ENCODE data around the gene ARHGEF17. TPM values are rescaled to one million over a fixed set of nuclear protein-coding genes. Genes with fewer than 3 reads are reported as not detected.

The ARHGEF17 gene
- total and polyA plus RNA-seq, 2 of the 13 experiments (the other 11 are each of a cell fraction or from before 2014, with no cell fraction given), result 10.7 to 28.8 TPM

DNA sequence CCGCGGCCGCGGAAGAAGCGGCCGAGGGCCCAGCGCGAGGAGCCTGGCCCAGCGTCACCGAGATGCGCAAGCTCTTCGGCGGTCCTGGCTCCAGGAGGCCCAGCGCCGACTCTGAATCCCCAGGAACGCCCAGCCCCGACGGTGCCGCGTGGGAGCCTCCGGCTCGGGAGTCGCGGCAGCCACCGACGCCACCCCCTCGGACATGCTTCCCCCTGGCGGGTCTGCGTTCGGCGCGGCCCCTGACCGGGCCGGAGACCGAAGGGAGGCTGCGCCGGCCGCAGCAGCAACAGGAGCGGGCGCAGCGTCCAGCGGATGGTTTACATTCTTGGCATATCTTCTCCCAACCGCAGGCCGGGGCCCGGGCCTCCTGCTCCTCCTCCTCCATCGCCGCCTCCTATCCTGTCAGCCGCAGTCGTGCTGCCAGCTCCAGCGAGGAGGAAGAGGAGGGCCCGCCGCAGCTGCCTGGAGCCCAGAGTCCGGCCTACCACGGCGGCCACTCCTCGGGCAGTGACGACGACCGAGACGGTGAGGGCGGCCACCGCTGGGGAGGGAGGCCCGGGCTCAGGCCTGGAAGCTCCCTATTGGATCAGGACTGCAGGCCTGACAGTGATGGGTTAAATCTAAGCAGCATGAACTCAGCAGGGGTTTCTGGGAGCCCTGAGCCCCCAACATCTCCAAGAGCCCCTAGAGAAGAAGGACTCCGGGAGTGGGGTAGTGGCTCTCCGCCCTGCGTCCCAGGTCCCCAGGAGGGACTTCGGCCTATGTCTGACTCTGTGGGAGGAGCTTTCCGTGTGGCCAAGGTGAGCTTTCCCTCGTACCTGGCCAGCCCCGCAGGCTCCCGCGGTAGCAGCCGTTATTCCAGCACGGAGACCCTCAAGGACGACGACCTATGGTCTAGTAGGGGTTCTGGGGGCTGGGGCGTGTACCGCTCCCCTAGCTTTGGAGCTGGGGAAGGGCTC is 1.2 kb downstream of the ARHGEF17 start (continued):
- TF ChIP-seq, protein P1, sequence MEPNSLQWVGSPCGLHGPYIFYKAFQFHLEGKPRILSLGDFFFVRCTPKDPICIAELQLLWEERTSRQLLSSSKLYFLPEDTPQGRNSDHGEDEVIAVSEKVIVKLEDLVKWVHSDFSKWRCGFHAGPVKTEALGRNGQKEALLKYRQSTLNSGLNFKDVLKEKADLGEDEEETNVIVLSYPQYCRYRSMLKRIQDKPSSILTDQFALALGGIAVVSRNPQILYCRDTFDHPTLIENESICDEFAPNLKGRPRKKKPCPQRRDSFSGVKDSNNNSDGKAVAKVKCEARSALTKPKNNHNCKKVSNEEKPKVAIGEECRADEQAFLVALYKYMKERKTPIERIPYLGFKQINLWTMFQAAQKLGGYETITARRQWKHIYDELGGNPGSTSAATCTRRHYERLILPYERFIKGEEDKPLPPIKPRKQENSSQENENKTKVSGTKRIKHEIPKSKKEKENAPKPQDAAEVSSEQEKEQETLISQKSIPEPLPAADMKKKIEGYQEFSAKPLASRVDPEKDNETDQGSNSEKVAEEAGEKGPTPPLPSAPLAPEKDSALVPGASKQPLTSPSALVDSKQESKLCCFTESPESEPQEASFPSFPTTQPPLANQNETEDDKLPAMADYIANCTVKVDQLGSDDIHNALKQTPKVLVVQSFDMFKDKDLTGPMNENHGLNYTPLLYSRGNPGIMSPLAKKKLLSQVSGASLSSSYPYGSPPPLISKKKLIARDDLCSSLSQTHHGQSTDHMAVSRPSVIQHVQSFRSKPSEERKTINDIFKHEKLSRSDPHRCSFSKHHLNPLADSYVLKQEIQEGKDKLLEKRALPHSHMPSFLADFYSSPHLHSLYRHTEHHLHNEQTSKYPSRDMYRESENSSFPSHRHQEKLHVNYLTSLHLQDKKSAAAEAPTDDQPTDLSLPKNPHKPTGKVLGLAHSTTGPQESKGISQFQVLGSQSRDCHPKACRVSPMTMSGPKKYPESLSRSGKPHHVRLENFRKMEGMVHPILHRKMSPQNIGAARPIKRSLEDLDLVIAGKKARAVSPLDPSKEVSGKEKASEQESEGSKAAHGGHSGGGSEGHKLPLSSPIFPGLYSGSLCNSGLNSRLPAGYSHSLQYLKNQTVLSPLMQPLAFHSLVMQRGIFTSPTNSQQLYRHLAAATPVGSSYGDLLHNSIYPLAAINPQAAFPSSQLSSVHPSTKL (CRISPR knock-in tag; IDR thresholded peaks at IDR 0.05), result peak; percentile 74
- TF ChIP-seq ZFP82 (CRISPR knock-in tag; IDR thresholded peaks at IDR 0.05; ENCODE audit: borderline replicate concordance) (no peak), MED13 (CRISPR knock-in tag; IDR thresholded peaks at IDR 0.05) (peak; percentile 71; the same call in 1 of the 2 replicates), ZNF296 (CRISPR knock-in tag; conservative IDR thresholded peaks at IDR 0.05) (no peak), FOXA1 (IDR thresholded peaks at IDR 0.05) (no peak), FOXA1 (CRISPR knock-in tag; IDR thresholded peaks at IDR 0.05) (peak; percentile 14; the same call in 1 of the 2 replicates), NONO (IDR thresholded peaks at IDR 0.05) (no peak), NONO (CRISPR knock-in tag; conservative IDR thresholded peaks at IDR 0.05) (peak; percentile 92), ADNP (CRISPR knock-in tag; IDR thresholded peaks at IDR 0.05) (no peak), BCL3 (CRISPR knock-in tag; IDR thresholded peaks at IDR 0.05) (peak; percentile 76; the same call in 1 of the 2 replicates), RARA (CRISPR knock-in tag; IDR thresholded peaks at IDR 0.05) (peak; percentile 36; the same call in 1 of the 2 replicates), YEATS2 (CRISPR knock-in tag; IDR thresholded peaks at IDR 0.05; ENCODE audit: borderline replicate concordance) (peak; percentile 76; the same call in 1 of the 2 replicates), HNRNPL (IDR thresholded peaks at IDR 0.05; ENCODE audit: low read depth, low read length) (peak; percentile 83), EZH2 (conservative IDR thresholded peaks at IDR 0.05; ENCODE audit: low read depth, low read length) (no peak), TEAD3 (CRISPR knock-in tag; optimal IDR thresholded peaks at IDR 0.05; ENCODE audit: borderline replicate concordance) (peak; percentile 100), KDM5A (IDR thresholded peaks at IDR 0.05; ENCODE audit: borderline replicate concordance, low read length) (no peak), ZBTB20 (CRISPR knock-in tag; IDR thresholded peaks at IDR 0.05; ENCODE audit: borderline replicate concordance, low read depth) (no peak), PTBP1 (IDR thresholded peaks at IDR 0.05; ENCODE audit: low read depth, low read length, poor library complexity, severe bottlenecking) (no peak), SOX5 (CRISPR knock-in tag; IDR thresholded peaks at IDR 0.05; ENCODE audit: borderline replicate concordance) (peak; percentile 69; the same call in 1 of the 2 replicates), REL (CRISPR knock-in tag; conservative IDR thresholded peaks at IDR 0.05) (peak; percentile 90; the same call in 1 of the 2 replicates), ZKSCAN5 (CRISPR knock-in tag; IDR thresholded peaks at IDR 0.05) (no peak)

All from HepG2 (cell line).